GM10266 (cell line): ENCODE results near the gene COMTD1.
"Not testable (repeated sequence)": the region's sequence is repeated elsewhere in the genome, so short reads cannot be mapped to it uniquely, and the experiment has no call there.

ENCODE experiments used
- DNase-seq: peaks from one replicate; pipeline ENCODE4 v3.0.0; 2012; ENCODE audit errors: extremely low spot score
- TF ChIP-seq, protein P1 (sequence below): IDR thresholded peaks from 2 replicates; pipeline ENCODE4 v1.5.1; 2012; ENCODE audit warnings: mild to moderate bottlenecking, low read depth; ENCODE audit not compliant: control insufficient read depth, insufficient read depth; ENCODE audit errors: missing control alignments

COMTD1 gene

GRCh38 chr10:75229971-75230370 is 5.8 kb downstream of the COMTD1 start:
- TF ChIP-seq, protein P1, sequence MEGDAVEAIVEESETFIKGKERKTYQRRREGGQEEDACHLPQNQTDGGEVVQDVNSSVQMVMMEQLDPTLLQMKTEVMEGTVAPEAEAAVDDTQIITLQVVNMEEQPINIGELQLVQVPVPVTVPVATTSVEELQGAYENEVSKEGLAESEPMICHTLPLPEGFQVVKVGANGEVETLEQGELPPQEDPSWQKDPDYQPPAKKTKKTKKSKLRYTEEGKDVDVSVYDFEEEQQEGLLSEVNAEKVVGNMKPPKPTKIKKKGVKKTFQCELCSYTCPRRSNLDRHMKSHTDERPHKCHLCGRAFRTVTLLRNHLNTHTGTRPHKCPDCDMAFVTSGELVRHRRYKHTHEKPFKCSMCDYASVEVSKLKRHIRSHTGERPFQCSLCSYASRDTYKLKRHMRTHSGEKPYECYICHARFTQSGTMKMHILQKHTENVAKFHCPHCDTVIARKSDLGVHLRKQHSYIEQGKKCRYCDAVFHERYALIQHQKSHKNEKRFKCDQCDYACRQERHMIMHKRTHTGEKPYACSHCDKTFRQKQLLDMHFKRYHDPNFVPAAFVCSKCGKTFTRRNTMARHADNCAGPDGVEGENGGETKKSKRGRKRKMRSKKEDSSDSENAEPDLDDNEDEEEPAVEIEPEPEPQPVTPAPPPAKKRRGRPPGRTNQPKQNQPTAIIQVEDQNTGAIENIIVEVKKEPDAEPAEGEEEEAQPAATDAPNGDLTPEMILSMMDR = no peak

DNA sequence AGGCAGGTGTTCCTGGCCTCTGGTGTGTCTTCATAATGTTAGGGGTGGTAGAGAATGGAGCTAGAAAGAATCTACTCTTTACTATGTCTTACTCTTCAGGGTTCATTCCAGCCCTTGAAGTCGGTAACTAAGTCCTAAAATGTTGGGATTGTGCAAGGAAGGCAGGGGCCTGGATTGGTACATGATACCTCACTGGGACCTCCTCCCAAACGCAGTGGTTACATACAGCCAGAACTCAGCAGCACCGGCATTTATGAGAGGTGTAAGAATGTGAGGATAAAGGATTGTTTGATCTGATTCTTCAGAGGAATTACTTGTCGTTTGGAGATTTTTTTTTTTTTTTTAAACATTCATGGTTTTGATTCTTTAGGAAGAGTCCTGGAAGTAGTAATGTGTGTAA is 6.9 kb downstream of the COMTD1 start:
- no peak for DNase-seq
- TF ChIP-seq, protein P1 = no peak

More at GRCh38 chr10:75229971-75230370, 5.8 kb downstream of the COMTD1 start:
- DNase-seq = no peak

GRCh38 chr10:75228278-75228677 is 7.5 kb downstream of the COMTD1 start:
- TF ChIP-seq, protein P1 = no peak
- no peak for DNase-seq

- no peak for DNase-seq
- TF ChIP-seq, protein P1 = no peak
Measured at GRCh38 chr10:75226656-75227055, 9.1 kb downstream of the COMTD1 start.

- TF ChIP-seq, protein P1 = no peak
- no peak for DNase-seq
Measured at GRCh38 chr10:75226095-75226494, 9.7 kb downstream of the COMTD1 start.

DNA sequence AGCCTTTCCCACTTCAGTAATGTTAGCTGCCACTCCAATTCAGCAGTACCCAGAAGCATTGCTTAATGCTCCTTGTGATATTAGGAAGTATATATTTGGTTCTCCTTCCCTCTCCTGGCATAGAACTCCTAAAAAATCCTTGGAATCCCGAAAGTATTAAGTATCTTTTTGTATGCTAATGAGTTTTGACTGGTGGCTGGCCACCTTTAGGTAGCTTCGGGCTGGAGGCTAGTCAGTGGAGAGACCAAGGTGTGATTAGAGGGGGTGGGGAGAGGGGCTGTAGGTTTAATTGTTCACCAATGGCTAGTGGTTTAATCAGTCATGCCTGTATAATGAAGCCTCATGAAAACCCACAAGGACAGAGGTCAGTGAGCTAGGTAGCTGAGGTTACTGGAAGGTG is 12.2 kb downstream of the COMTD1 start:
- DNase-seq = no peak
- TF ChIP-seq, protein P1 = no peak

DNA sequence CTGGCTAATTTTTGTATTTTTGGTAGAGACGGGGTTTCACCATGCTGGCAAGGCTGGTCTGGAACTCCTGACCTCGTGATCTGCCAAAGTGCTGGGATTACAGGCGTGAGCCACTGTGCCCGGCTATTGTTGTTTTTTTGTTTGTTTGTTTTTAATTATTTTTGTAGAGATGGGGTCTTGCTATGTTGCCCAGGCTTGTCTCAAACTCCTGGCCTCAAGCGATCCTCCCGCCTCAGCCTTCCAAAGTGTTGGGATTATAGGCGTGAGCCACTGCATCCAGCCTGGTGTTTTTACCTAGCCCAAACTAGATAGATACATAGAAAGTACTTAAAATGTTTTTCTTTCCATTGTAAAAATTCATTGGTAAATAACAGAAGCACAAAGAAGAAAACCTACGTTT is 14.3 kb downstream of the COMTD1 start:
- DNase-seq = not testable (repeated sequence)

DNA sequence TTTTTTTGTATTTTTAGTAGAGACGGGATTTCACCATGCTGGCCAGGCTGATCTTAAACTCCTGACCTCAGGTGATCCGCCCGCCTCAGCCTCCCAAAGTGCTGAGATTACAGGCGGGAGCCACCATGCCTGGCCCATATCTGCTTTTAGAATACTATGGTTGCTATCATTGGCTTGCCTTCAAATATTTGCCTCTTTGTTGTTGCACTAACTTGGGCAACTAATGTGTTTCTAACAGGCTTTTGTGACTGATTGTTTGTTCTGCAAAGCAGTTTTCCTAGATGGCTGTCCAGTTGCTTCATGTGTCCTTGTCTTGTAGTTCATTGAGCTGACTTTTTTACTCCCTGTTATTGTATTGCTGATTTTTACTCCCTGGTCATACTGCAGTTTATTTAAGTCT is 15.5 kb downstream of the COMTD1 start:
- TF ChIP-seq, protein P1 = no peak
- DNase-seq = no peak
